ENCODE measurements around the gene SPRR3. TPM values are rescaled to one million over a fixed set of nuclear protein-coding genes. Genes with fewer than 3 reads are reported as not detected.

The SPRR3 gene
- total and polyA plus RNA-seq, 4 donors, result 0.61 TPM; not detected in 3

DNA sequence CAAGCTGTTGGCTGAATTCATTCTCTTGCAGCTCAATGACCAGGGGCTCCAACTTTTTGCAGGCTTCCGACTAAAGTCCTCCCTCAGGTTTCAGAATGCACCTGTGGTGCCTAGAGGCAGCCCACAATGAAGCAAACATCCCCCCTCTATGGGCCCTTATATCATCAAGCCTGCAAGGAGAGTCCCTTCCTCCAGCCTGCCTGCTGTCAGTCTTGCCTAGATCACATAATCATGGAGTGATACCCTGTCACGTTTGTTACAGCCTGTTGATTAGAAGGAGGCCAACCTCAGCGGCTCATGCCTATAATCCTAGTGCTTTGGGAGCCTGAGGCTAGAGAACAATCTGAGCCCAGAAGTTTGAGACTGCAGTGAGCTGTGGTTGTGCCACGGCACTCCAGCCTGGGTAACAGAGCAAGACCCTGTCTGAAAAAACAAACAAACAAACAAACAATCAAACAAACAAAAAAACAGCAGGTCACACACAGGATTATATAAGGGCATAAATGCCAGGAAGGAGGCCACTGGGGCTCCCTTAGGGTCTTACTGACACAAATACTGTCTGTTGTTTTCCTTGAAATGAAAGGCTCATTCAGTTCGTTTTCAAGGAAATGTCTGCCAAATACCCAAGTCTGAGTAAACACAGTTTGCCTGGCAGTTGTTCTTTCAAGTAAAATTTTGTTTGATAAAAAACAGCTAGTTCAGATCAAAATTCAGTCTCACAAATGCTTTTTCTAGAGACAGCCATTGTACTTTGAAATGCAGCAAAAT lies 4.7 kb upstream of the SPRR3 start:
- H3K4me1 ChIP-seq (ENCODE audit: control insufficient read depth in 4 of 4, insufficient read depth in 4 of 4, low read length in 3 of 4), result no peaks in the 10 kb centered on the region
- DNase-seq (ENCODE audit: low spot score), result no peak
- no peak overlapping the region for H3K27ac ChIP-seq (ENCODE audit: low read depth in 1 of 2, low read length in 2 of 2)
- no peaks in the 10 kb centered on the region for H3K36me3 ChIP-seq (ENCODE audit: control insufficient read depth in 4 of 4, insufficient read depth in 3 of 4, low read depth in 1 of 4, low read length in 3 of 4)
- H3K27me3 ChIP-seq (ENCODE audit: control insufficient read depth in 4 of 4, insufficient read depth in 4 of 4, low read length in 3 of 4), result peaks cover 0 to 2% (median 0%) of the 10 kb centered on the region in 4 donors
- 34% methylated on average over 5 of the region's 5 CpGs for WGBS
- TF ChIP-seq REST (IDR thresholded peaks at IDR 0.05) (no peak), CTCF (IDR thresholded peaks at IDR 0.05; ENCODE audit: low read depth, low read length, missing input control) (no peak), NR2F2 (IDR thresholded peaks at IDR 0.05) (no peak), RAD21 (IDR thresholded peaks at IDR 0.05) (no peak), YY1 (IDR thresholded peaks at IDR 0.05) (no peak), EGR1 (IDR thresholded peaks at IDR 0.05; ENCODE audit: low read depth in 2 of 2) (no peak), ATF3 (IDR thresholded peaks at IDR 0.05) (no peak), HNF4A (conservative IDR thresholded peaks at IDR 0.05) (no peak), JUND (IDR thresholded peaks at IDR 0.05) (no peak), GABPA (IDR thresholded peaks at IDR 0.05 in 1 of 2, conservative IDR thresholded peaks at IDR 0.05 in 1 of 2) (no peak), SP1 (IDR thresholded peaks at IDR 0.05) (no peak), HNF4G (IDR thresholded peaks at IDR 0.05) (no peak), TAF1 (conservative IDR thresholded peaks at IDR 0.05) (no peak)
- TF ChIP-seq, protein P1, sequence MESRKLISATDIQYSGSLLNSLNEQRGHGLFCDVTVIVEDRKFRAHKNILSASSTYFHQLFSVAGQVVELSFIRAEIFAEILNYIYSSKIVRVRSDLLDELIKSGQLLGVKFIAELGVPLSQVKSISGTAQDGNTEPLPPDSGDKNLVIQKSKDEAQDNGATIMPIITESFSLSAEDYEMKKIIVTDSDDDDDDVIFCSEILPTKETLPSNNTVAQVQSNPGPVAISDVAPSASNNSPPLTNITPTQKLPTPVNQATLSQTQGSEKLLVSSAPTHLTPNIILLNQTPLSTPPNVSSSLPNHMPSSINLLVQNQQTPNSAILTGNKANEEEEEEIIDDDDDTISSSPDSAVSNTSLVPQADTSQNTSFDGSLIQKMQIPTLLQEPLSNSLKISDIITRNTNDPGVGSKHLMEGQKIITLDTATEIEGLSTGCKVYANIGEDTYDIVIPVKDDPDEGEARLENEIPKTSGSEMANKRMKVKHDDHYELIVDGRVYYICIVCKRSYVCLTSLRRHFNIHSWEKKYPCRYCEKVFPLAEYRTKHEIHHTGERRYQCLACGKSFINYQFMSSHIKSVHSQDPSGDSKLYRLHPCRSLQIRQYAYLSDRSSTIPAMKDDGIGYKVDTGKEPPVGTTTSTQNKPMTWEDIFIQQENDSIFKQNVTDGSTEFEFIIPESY (IDR thresholded peaks at IDR 0.05), result no peak
- TF ChIP-seq, protein P2, sequence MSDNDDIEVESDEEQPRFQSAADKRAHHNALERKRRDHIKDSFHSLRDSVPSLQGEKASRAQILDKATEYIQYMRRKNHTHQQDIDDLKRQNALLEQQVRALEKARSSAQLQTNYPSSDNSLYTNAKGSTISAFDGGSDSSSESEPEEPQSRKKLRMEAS (IDR thresholded peaks at IDR 0.05), result no peak
- H3K4me3 ChIP-seq (ENCODE audit: low read depth in 1 of 3, low read length in 3 of 3), result no peak overlapping the region
- H3K9me3 ChIP-seq (ENCODE audit: control insufficient read depth in 4 of 4, low read length in 3 of 4), result no peaks in the 10 kb centered on the region
- H3K9ac ChIP-seq (ENCODE audit: low read depth in 1 of 2, low read length in 2 of 2), result no peak overlapping the region
